Activated T-cell treated with anti-CD3 and anti-CD28 coated beads for 4 hours (primary cell): ENCODE results near the gene MCM6.

ENCODE experiments used
- DNase-seq: peaks from one replicate; pipeline ENCODE4 v3.0.0-alpha.2; 2020

Gene MCM6

DNA sequence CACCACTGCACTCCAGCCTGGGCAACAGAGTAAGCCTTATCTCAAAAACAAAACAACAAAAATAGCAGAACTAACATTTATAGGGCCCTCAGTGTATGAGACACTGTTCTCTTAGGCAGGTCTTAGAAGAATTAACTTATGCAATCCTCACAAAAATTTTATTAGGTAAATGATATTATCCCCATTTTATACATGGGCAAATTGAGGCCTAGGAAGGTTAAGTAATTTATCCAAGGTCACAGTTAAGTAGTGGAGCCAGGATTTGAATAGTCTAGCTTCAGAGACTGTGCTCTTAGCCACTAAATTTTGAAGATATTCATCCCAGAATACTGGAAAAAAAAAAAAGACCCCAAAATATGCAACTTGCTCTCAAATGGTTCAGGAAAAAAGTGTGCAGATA lies 22.8 kb downstream of the MCM6 start:
- DNase-seq: no peak

- DNase-seq: no peak
These were observed 24.4 kb downstream of the MCM6 start for GRCh38 chr2:135851858-135852257.

DNA sequence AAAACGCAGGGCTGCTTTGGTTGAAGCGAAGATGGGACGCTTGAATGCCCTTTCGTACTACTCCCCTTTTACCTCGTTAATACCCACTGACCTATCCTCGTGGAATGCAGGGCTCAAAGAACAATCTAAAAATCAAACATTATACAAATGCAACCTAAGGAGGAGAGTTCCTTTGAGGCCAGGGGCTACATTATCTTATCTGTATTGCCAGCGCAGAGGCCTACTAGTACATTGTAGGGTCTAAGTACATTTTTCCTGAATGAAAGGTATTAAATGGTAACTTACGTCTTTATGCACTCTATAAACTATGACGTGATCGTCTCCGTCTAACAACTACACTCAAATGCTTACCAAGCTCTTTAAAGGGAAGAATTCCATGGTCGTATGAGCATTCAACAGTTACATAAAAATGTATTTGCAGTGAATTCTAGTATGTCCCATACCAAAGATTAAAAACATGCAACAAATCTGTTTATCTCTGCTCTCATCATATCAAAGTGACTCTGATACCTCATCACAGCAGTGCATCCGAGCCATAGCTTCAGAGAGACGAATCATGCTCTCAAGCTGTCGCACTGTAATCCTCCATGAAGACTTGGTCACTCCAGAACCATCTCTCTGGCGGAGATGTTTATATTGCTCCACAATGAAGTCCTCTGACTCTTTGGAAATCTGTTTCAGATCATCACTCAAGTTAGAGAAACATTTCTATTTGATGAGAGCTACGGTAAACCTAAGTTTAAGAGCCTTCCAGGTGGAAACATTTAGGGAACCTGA lies 25.2 kb downstream of the MCM6 start:
- no peak for DNase-seq

DNA sequence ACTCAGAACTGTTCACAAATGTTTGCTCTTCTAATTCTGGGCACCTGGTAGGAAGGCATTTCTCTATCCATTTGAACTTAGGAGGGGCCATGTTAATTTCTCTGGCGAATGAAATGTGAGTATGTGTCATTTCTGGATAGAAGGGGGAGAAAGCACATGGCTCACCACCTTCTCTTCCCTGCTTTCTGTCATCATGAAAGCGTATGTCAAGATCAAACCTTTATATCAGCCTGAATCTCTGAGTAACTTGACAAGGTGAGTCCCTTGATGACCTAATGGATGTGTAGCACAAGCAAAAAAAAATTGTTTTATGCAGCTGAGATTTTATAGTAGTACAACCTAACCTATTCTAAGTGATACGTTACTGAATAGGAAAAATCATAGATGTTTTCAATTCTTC lies 27.2 kb downstream of the MCM6 start:
- DNase-seq: no peak

DNA sequence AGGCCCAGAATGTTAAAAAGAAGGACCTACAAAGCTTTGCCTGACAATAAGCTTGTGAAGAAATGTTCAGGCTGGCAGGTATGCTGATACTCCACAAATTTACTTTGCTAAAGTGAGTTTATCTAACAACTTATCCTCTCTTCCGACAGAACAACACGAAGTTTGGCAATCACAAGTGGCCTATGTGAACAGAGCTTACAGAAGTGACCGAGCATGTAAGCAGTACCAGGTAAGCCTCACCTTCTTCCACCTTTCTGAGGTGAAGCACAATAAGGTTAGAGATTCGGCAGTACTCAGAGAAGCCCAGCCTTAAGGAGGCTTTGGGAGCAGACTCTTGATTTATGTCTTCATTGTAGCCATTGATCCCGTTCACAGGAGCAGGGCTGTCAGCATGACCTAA lies 30.2 kb downstream of the MCM6 start:
- DNase-seq: no peak

DNA sequence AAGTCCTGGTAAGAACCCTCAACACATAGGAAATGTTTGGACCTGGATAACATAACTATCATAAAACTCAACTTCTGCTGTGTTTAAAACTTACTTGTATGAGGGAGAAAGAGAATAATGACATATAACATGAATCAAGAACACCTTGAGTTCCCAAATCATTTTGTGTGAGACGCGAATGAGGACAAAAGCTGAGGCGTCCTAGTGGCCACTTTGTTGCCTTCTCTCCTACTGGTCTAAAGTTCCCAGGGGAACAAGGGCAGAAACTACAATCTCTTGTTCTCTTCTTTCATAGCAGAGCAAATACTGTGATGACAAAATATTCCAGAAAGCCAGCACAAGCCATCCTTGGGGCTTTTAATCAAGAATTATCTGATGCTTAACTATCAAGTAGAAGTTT lies 31.0 kb downstream of the MCM6 start:
- DNase-seq: no peak

- no peak for DNase-seq
These were observed 31.8 kb downstream of the MCM6 start for GRCh38 chr2:135844301-135844895.

DNA sequence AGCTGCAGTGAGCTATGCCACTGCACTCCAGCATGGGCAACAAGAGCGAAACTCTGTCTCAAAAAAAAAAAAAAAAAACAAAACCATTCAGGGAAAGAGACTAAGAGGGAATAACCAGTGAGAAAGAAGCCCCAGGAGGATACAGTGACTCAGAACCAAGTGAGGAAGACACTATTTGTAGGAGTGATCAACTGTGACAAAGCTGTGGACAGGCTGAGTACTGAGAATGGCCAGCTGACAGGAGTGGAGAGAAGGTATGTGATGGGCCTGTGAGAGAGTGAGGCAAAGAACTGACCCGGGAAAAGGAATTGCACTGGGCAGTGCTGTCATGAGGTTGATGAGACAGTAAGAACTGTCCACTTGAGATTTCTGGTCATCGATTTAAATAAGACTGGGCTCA lies 32.6 kb downstream of the MCM6 start:
- no peak for DNase-seq

GRCh38 chr2:135840601-135841000 lies 35.6 kb downstream of the MCM6 start:
- DNase-seq: no peak

- no peak for DNase-seq
These were observed 36.5 kb downstream of the MCM6 start for GRCh38 chr2:135839713-135840112.

DNA sequence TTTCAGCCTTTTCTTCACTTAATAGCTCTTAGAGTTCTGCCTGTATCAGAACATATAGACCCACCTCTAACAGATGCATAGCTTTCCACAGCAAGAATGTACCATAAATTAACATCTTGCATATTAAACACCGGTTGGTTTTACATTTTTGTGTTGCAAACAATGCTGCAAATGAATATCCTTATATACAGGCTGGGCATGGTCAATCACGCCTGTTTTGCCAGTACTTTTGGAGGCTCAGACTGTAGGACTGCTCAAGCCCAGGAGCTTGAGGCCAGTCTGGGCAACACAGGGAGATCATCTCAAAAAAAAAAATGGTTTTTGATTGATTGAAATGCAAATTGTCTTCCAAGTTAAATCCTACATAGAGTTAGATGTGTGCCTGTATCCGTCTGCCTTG lies 37.7 kb downstream of the MCM6 start:
- DNase-seq: no peak

DNA sequence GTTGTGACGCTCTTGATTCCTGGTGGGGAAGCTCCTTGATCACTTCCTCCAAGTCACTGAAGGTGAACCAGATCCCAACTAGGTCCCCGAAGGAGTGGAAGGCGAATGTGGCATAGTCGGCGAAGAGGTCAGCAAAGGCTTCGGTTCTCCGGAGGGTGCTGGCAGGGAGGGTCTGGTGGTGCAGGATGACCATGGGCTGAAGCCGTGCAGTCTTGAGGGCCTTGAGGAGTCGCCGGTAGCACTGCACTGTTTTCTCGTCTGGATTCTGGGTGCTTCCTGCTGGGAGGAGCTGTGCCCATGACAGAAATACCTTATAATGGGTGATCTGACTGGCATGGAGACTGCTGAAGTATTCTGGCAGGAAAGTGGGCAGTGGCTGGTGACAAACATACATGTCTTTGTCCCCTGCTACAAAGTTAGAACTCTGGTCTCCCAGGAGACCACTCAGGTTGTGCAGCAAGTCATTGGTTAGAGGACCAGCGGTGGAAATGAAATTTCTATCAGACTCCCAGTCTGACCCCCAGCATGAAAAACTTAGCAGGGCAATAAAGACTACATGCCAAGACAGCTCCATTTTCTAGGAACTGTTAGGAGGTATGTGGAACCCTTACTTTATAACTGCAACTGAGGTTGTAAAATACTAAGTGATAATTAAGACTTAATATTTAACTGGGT lies 39.5 kb downstream of the MCM6 start, which contains the start of gene LCT:
LCT (minus strand) TSS at position 589 of the 675 bp plus-strand sequence; CDS start at position 574, 15 bp downstream.
- DNase-seq: no peak

DNA sequence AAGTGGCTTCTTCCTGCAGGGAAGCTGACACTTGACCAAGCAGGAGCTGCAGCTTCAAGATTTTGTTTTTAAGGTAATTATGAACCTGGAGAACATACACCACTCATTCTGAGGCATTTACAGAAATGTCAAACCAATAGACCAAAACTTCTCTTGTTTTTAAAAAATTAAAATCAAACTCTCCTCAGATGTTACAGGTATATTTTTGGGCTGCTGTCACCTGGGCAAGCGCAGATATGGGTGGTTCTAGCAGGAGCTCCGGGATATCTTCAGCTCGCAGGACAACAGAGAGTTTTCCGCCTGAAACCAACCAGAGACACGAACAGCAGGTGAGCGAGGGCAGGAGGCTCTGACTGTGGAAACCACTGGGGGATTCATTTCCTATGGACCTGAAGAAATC lies 43.4 kb downstream of the MCM6 start:
- DNase-seq: no peak

DNA sequence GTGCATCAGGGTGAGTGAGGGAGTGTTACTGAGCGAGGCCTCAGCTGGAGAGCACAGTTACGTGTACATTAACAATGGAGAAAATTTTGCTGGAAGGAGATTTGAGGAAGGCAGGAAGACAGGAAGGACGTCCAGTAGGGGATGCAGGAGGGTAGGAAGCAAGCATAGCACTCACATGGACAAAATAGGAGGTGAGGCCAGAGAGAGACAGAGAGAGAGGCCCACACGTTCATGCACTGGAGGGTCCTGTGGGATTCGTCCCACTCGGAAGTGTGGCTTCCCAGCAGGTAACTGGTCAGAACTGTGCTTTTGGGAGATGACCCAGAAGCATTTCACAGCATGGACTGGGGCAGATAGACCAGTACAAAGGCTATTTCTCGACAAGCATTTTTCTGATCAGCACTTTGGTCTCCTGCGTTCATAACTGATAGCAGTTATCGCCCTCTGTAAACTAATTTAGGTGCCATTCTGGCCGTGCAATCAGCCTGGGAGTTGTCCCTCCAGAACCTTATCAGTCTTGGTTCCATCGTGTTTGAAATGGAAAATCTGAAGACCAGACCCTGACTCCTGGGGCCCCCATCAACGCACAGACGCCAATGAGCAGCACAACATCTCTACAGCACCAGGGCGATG lies 44.9 kb downstream of the MCM6 start:
- no peak for DNase-seq

DNA sequence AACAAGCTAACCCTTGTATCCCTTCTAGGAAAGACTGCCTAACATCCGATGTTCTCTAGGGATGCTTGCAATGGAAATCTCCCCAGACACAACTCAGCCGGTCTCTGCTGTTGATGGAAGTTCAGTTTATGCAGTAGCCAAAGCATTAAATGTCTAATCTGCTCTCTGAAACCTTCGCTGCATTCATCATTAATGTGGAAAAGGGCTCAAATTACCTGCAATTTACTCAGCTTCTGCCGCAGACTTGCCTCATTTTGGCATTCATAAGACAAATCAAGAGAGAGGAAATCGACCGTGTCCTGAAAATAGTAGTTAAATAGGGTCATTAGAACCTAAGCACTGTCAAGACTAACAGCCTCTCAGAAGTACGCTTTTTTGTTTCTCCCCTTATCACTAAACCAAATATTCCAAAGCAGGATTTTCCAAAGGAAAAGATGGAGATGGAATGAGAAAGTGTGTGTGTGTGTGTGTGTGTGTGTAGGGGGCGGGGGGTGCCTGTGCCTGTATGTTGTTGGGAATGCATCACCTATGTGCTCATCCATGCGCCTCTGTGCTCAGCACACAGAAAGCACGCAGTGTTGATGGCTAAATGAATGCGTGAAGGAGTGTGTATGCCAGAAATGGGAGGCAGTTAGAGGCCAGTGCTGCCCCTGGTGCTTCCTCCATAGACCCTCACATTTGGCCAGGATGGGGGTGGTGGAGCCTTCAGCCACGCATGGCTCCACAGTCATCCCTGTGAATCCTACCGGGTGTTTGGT lies 46.7 kb downstream of the MCM6 start:
- DNase-seq: no peak

GRCh38 chr2:135826544-135826943 lies 49.7 kb downstream of the MCM6 start:
- no peak for DNase-seq

- DNase-seq: no peak
These were observed 50.6 kb downstream of the MCM6 start for GRCh38 chr2:135825550-135826176.

GRCh38 chr2:135825131-135825530 lies 51.1 kb downstream of the MCM6 start:
- DNase-seq: no peak

GRCh38 chr2:135822855-135823254 lies 53.4 kb downstream of the MCM6 start:
- DNase-seq: no peak

- no peak for DNase-seq
These were observed 55.1 kb downstream of the MCM6 start for GRCh38 chr2:135821190-135821589.

DNA sequence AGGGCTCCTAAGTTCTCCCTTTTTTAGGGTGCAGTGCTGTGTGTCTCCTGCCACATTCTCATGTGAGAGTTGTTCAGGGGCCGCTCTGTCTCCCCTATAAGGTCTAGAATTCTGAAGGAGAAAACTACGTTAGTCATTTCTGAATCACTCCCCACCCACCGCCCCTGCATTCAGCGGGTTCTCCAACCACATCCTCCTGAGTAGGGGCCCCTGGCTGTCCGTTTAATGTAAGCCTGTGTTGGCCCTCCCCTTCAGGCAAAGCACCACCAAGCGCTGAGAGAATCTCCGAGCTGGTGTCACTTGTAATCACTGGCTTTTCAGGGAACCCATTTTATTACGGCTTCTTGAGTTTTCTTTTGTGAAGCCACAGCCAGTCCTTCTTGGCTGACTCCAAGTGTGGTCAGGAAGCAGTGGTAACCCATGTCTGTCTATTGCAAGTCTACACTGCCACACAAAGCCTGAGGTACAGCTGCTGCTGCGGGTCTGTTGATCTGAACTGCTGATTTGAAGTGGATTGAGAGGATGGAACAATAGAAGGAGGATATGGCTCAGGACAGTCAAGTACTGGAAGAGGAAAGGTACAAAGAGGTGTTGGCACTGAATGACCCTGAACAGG lies 56.1 kb downstream of the MCM6 start:
- peak; percentile 69 for DNase-seq
